H1 (cell line): ENCODE measurements around the gene BBX. TPM values are rescaled to one million over a fixed set of nuclear protein-coding genes. Genes with fewer than 3 reads are reported as not detected.

Source experiments
- CTCF ChIA-PET: fragments of 300-600 bp; sonication (Branson Sonifier 250); formaldehyde crosslinking; loops from one replicate; lab custom pipeline; 2021; ENCODE audit not compliant: partially characterized antibody; lab: Charles Lee
- POLR2A ChIA-PET: fragments of 300-600 bp; sonication (Branson Sonifier 250); formaldehyde crosslinking; loops from one replicate; lab custom pipeline; 2021; ENCODE audit warnings: inconsistent platforms; ENCODE audit not compliant: partially characterized antibody; lab: Charles Lee
- DNase-seq, 2 experiments: peaks; one replicate each; pipeline versions ENCODE4 v3.0.0 to v3.0.0-alpha.2; 2010 to 2022; ENCODE audit warnings: low spot score in 2 of 2, low read depth in 1 of 2, mixed read lengths in 1 of 2
- FAIRE-seq: peaks from 2 replicates; lab custom pipeline; 2011; peaks lifted over from hg19 to GRCh38; lab: Jason Lieb, UNC
- H2AFZ ChIP-seq: 2 replicates; pipeline ENCODE4 v1.8.1; 2012; ENCODE audit warnings: low read length, inconsistent platforms
- H2AK5ac ChIP-seq: 2 replicates; pipeline ENCODE4 v1.6.1; 2013; ENCODE audit warnings: low read depth, low read length
- H2BK120ac ChIP-seq: replicated peaks from 2 replicates; pipeline ENCODE3; 2013; ENCODE audit warnings: low read depth, low read length, inconsistent platforms
- H2BK12ac ChIP-seq: 2 replicates; pipeline ENCODE4 v1.6.1; 2013; ENCODE audit warnings: low read depth, low read length
- H2BK15ac ChIP-seq: 2 replicates; pipeline ENCODE4 v1.6.1; 2013; ENCODE audit warnings: low read length
- H2BK20ac ChIP-seq: 2 replicates; pipeline ENCODE4 v1.6.1; 2013; ENCODE audit warnings: low read length
- H2BK5ac ChIP-seq: 2 replicates; pipeline ENCODE4 v1.6.1; 2013; ENCODE audit warnings: low read depth, low read length
- H3K14ac ChIP-seq: 2 replicates; pipeline ENCODE4 v1.6.1; 2013; ENCODE audit warnings: inconsistent platforms; ENCODE audit not compliant: insufficient read length
- H3K18ac ChIP-seq: 2 replicates; pipeline ENCODE4 v1.6.1; 2013; ENCODE audit warnings: low read length; ENCODE audit errors: extremely low read depth
- H3K23ac ChIP-seq: 2 replicates; pipeline ENCODE4 v1.6.1; 2013; ENCODE audit warnings: inconsistent platforms; ENCODE audit not compliant: insufficient read length
- H3K23me2 ChIP-seq: 2 replicates; pipeline ENCODE4 v1.6.1; 2013; ENCODE audit warnings: low read depth, low read length
- H3K27ac ChIP-seq: 2 replicates; pipeline ENCODE4 v1.6.1; 2011; ENCODE audit warnings: low read depth, low read length, inconsistent platforms
- H3K27me3 ChIP-seq, 4 experiments: replicated peaks in 1 of 4; 1 replicate in 1 of 4; 2 replicates in 3 of 4; pipeline versions ENCODE4 v1.6.1 to v1.8.1; 2011 to 2013; ENCODE audit warnings: low read length in 3 of 4, mild to moderate bottlenecking in 3 of 4, inconsistent platforms in 2 of 4, mixed read lengths in 2 of 4, moderate library complexity in 1 of 4; ENCODE audit not compliant: control insufficient read depth in 3 of 4, insufficient read depth in 3 of 4; ENCODE audit errors: extremely low read depth in 1 of 4
- H3K36me3 ChIP-seq, 4 experiments: 2 replicates each; pipeline versions ENCODE4 v1.6.1 to v1.8.1; 2011 to 2013; ENCODE audit warnings: mild to moderate bottlenecking in 4 of 4, low read length in 3 of 4, moderate library complexity in 2 of 4, control low read depth in 1 of 4, inconsistent platforms in 1 of 4; ENCODE audit not compliant: insufficient read depth in 4 of 4, control insufficient read depth in 2 of 4
- H3K4ac ChIP-seq: replicated peaks from 2 replicates; pipeline ENCODE3; 2013; ENCODE audit warnings: low read length, low read depth, mixed read lengths, inconsistent platforms; ENCODE audit not compliant: insufficient read length
- H3K4me1 ChIP-seq, 4 experiments: replicated peaks in 1 of 4; 1 replicate in 1 of 4; 2 replicates in 3 of 4; pipeline versions ENCODE4 v1.6.1 to v1.8.1; 2011 to 2013; ENCODE audit warnings: low read length in 3 of 4, inconsistent platforms in 2 of 4, mixed read lengths in 1 of 4; ENCODE audit not compliant: insufficient read depth in 4 of 4, control insufficient read depth in 3 of 4
- H3K4me2 ChIP-seq, 2 experiments: 2 replicates each; pipeline versions ENCODE4 v1.6.1 to v1.8.1; 2011 to 2013; ENCODE audit warnings: low read depth in 2 of 2, low read length in 2 of 2, control low read depth in 1 of 2, inconsistent platforms in 1 of 2, mild to moderate bottlenecking in 1 of 2; ENCODE audit not compliant: insufficient read depth in 1 of 2
- H3K4me3 ChIP-seq, 4 experiments: fragments of 200-600, 300-600 bp in 1 of 4; sonication (generic), shearing (Covaris generic), sonication (Bioruptor Twin) in 1 of 4; 2 replicates each; pipeline versions ENCODE4 v1.5.1 to v1.8.1; 2011 to 2016; ENCODE audit warnings: low read length in 4 of 4, low read depth in 3 of 4, control low read depth in 2 of 4, inconsistent platforms in 2 of 4, mild to moderate bottlenecking in 2 of 4, mixed read lengths in 1 of 4, moderate library complexity in 1 of 4; ENCODE audit not compliant: insufficient read depth in 2 of 4; ENCODE audit errors: extremely low read depth in 1 of 4
- H3K56ac ChIP-seq: replicated peaks from 2 replicates; pipeline ENCODE3; 2013; ENCODE audit warnings: low read depth, mild to moderate bottlenecking, mixed read lengths, low read length, inconsistent platforms; ENCODE audit not compliant: insufficient read length
- H3K79me1 ChIP-seq: 2 replicates; pipeline ENCODE4 v1.6.1; 2013; ENCODE audit warnings: low read depth, low read length, control low read depth
- H3K79me2 ChIP-seq, 2 experiments: 2 replicates each; pipeline versions ENCODE4 v1.6.1 to v1.8.1; 2012 to 2013; ENCODE audit warnings: low read length in 2 of 2, mild to moderate bottlenecking in 2 of 2, inconsistent platforms in 1 of 2; ENCODE audit not compliant: insufficient read depth in 2 of 2, control insufficient read depth in 1 of 2
- H3K9ac ChIP-seq, 4 experiments: replicated peaks in 1 of 4; 1 replicate in 1 of 4; 2 replicates in 3 of 4; pipeline versions ENCODE4 v1.6.1 to v1.8.1; 2011 to 2013; ENCODE audit warnings: low read depth in 3 of 4, low read length in 3 of 4, control low read depth in 2 of 4, mild to moderate bottlenecking in 2 of 4, moderate library complexity in 2 of 4, inconsistent platforms in 1 of 4; ENCODE audit errors: extremely low read depth in 1 of 4
- H3K9me3 ChIP-seq, 2 experiments: 2 replicates each; pipeline versions ENCODE4 v1.6.1 to v1.8.1; 2012 to 2013; ENCODE audit warnings: mild to moderate bottlenecking in 2 of 2, moderate library complexity in 2 of 2, control low read depth in 1 of 2, inconsistent platforms in 1 of 2, low read depth in 1 of 2, low read length in 1 of 2, mixed read lengths in 1 of 2; ENCODE audit not compliant: insufficient read depth in 2 of 2
- H4K20me1 ChIP-seq, 2 experiments: replicated peaks in 1 of 2; 2 replicates each; pipeline versions ENCODE3 to v1.8.1; 2011 to 2013; ENCODE audit warnings: inconsistent platforms in 2 of 2, low read length in 2 of 2, mild to moderate bottlenecking in 1 of 2; ENCODE audit not compliant: insufficient read depth in 2 of 2, control insufficient read depth in 1 of 2
- H4K5ac ChIP-seq: 2 replicates; pipeline ENCODE4 v1.6.1; 2013; ENCODE audit warnings: low read length, low read depth, mixed read lengths, inconsistent platforms; ENCODE audit not compliant: insufficient read length
- H4K8ac ChIP-seq: 2 replicates; pipeline ENCODE4 v1.8.0; 2013; ENCODE audit warnings: mild to moderate bottlenecking, moderate library complexity, low read length, inconsistent platforms; ENCODE audit not compliant: insufficient read depth; ENCODE audit errors: extremely low read depth
- H4K91ac ChIP-seq: replicated peaks from 2 replicates; pipeline ENCODE3; 2013; ENCODE audit warnings: low read length, mixed read lengths, inconsistent platforms; ENCODE audit not compliant: insufficient read length
- CHD1 ChIP-seq: IDR thresholded peaks from 2 replicates; pipeline ENCODE4 v1.6.1; 2012; ENCODE audit warnings: low read depth, low read length, improper control_type of control experiment
- E2F6 ChIP-seq: IDR thresholded peaks from 2 replicates; pipeline ENCODE4 v1.6.1; 2012; ENCODE audit warnings: inconsistent platforms
- EGR1 ChIP-seq: IDR thresholded peaks from 2 replicates; pipeline ENCODE4 v1.6.1; 2011; ENCODE audit warnings: low read depth, low read length, borderline replicate concordance
- EP300 ChIP-seq, 2 experiments: IDR thresholded peaks; 1 replicate in 1 of 2; 2 replicates in 1 of 2; pipeline ENCODE4 v1.6.1; 2011 to 2012; ENCODE audit warnings: low read depth in 2 of 2, low read length in 2 of 2, mild to moderate bottlenecking in 2 of 2, borderline replicate concordance in 1 of 2, inconsistent platforms in 1 of 2, moderate library complexity in 1 of 2
- KDM1A ChIP-seq: fragments of 200-600, 300-600 bp; sonication (generic); IDR thresholded peaks from 2 replicates; pipeline ENCODE4 v1.7.1; 2016; ENCODE audit warnings: mild to moderate bottlenecking, low read length, borderline replicate concordance
- RAD21 ChIP-seq, 2 experiments: IDR thresholded peaks in 1 of 2; conservative IDR thresholded peaks in 1 of 2; 2 replicates each; pipeline ENCODE4 v1.6.1; 2011; ENCODE audit warnings: low read depth in 2 of 2, low read length in 2 of 2, improper control_type of control experiment in 1 of 2, inconsistent platforms in 1 of 2, mild to moderate bottlenecking in 1 of 2, moderate library complexity in 1 of 2
- RBBP5 ChIP-seq: IDR thresholded peaks from 2 replicates; pipeline ENCODE4 v1.7.1; 2012; ENCODE audit warnings: low read depth, mild to moderate bottlenecking, inconsistent platforms, low read length, moderate library complexity, borderline replicate concordance
- SRF ChIP-seq: IDR thresholded peaks from 2 replicates; pipeline ENCODE4 v1.6.1; 2011; ENCODE audit warnings: mild to moderate bottlenecking, low read depth, low read length, moderate library complexity
- SUZ12 ChIP-seq: fragments of 200-600 bp; sonication (generic); IDR thresholded peaks from 2 replicates; pipeline ENCODE4 v1.6.1; 2012; ENCODE audit warnings: mild to moderate bottlenecking, inconsistent platforms, low read length, moderate library complexity, mixed read lengths
- WGBS, 2 experiments: shearing (Covaris generic) in 1 of 2; methylation state at CpG; one replicate each; pipeline versions ENCODE4 v1.1.6 to v1.1.7; 2013 to 2015; ENCODE audit warnings: low lambda C conversion rate in 2 of 2, mixed read lengths in 2 of 2, inconsistent platforms in 1 of 2, low coverage in 1 of 2, missing lambda C conversion rate in 1 of 2; ENCODE audit not compliant: insufficient replicate concordance in 2 of 2, insufficient coverage in 1 of 2, insufficient read length in 1 of 2; ENCODE audit errors: extremely low coverage in 1 of 2, missing lambda C conversion rate in 1 of 2; 5-methylcytosine and 5-hydroxymethylcytosine counted together
- polyA plus RNA-seq, 7 experiments: library from polyadenylated mRNA; depleted of rRNA in 3 of 7; stranded (reverse) in 5 of 7; unstranded in 2 of 7; fragments of >200 nt in 5 of 7; fragments of 200-250 nt in 2 of 7; gene quantifications; 1 replicate in 5 of 7; 2 replicates in 1 of 7; 4 replicates in 1 of 7; pipeline versions ENCODE4 v1.2.1 to v1.2.3, GENCODE V29; 2011 to 2013; ENCODE audit warnings: missing spikeins in 2 of 7, mixed read lengths in 2 of 7
- total RNA-seq: library from RNA; stranded (reverse); fragmentation: NEBNext Ultra II Directional; extraction: Animal tissue kit (Norgen Biotek cat#: 25700); gene quantifications from 2 replicates; pipeline ENCODE4 v1.2.1, GENCODE V29; 2021

The BBX gene
- total and polyA plus RNA-seq, 2 of the 8 experiments (the other 6 are each of a cell fraction or from before 2014, with no cell fraction given) = 11.0 to 42.5 TPM

- Histone ChIP-seq H2BK120ac (no peak overlapping the region), H2BK20ac (no peak overlapping the region)
Measured at GRCh38 chr3:107666853-107667252, 144.1 kb downstream of the BBX start.

More at GRCh38 chr3:107666853-107667252, 144.1 kb downstream of the BBX start:
- no peak overlapping the region for H2BK5ac ChIP-seq
- H3K14ac ChIP-seq = no peak overlapping the region
- H3K18ac ChIP-seq = no peak overlapping the region
- no peak overlapping the region for H2BK12ac ChIP-seq
- no peaks in the 10 kb centered on the region for H4K20me1 ChIP-seq
- no peak overlapping the region for H3K4ac ChIP-seq
- H3K4me2 ChIP-seq = no peak overlapping the region
- H3K56ac ChIP-seq = no peak overlapping the region
- no peak overlapping the region for H4K8ac ChIP-seq
- H3K23ac ChIP-seq = no peak overlapping the region
- H3K36me3 ChIP-seq = no peaks in the 10 kb centered on the region
- no peak overlapping the region for H2AFZ ChIP-seq
- H3K4me1 ChIP-seq = peaks cover 0 to 8% (median 5%) of the 10 kb centered on the region in 4 experiments; a peak in 4 of 7 replicates
- 79% methylated on average over 2 of the region's 2 CpGs; no CpG with 5 or more reads in 1 of the 2 experiments for WGBS, 2 experiments
- no peak for FAIRE-seq
- no peaks in the 10 kb centered on the region for H3K9me3 ChIP-seq
- TF ChIP-seq E2F6 (no peak), RAD21 (IDR thresholded peaks at IDR 0.05 in 1 of 2, conservative IDR thresholded peaks at IDR 0.05 in 1 of 2; ENCODE audit: low read depth in 2 of 2, low read length in 2 of 2) (no peak), SRF (no peak), RBBP5 (no peak), EP300 (IDR thresholded peaks at IDR 0.05; ENCODE audit: borderline replicate concordance in 1 of 2, low read depth in 2 of 2, low read length in 2 of 2) (no peak), SUZ12 (no peak), CHD1 (no peak), EGR1 (no peak), KDM1A (no peak)
- H4K91ac ChIP-seq = no peak overlapping the region
- no peak for DNase-seq
- no peaks in the 10 kb centered on the region for H3K27me3 ChIP-seq
- H4K5ac ChIP-seq = no peak overlapping the region
- POLR2A ChIA-PET = no interaction called here
- CTCF ChIA-PET = interaction anchor here (1.2 to 1.8 kb wide), 4 partner anchors 9 to 203 kb away, joined by 3 to 17 read pairs (median 4); no protein-coding TSS in a partner anchor
- H2AK5ac ChIP-seq = no peak overlapping the region
- no peak overlapping the region for H3K9ac ChIP-seq
- peaks cover 0 to 6% of the 10 kb centered on the region in 2 experiments; a peak in 2 of 4 replicates for H3K79me2 ChIP-seq
- no peaks in the 10 kb centered on the region for H3K79me1 ChIP-seq
- no peak overlapping the region for H2BK15ac ChIP-seq
- no peak overlapping the region for H3K27ac ChIP-seq
- no peaks in the 10 kb centered on the region for H3K23me2 ChIP-seq
- no peak overlapping the region for H3K4me3 ChIP-seq
